ENCODE results near the gene INSL3.

The INSL3 gene

GRCh38 chr19:17840019-17840418 lies 18.7 kb upstream of the INSL3 start:
- DNase-seq (ENCODE audit: low spot score in 2 of 2) (no peak), ATAC-seq (ENCODE audit: low read depth) (no peak)
- peaks cover 41% of the 10 kb centered on the region for H3K36me3 Mint-ChIP-seq
- peaks cover 12% of the 10 kb centered on the region for H3K4me1 Mint-ChIP-seq
- no peak overlapping the region for H3K27ac Mint-ChIP-seq
- H3K4me3 Mint-ChIP-seq, result no peak overlapping the region
- H3K9me3 Mint-ChIP-seq, result no peaks in the 10 kb centered on the region
- H3K27me3 Mint-ChIP-seq, result no peaks in the 10 kb centered on the region

GRCh38 chr19:17837972-17838371 lies 16.7 kb upstream of the INSL3 start:
- ATAC-seq (ENCODE audit: low read depth) (no peak), DNase-seq (ENCODE audit: low spot score in 2 of 2) (no peak)
- Mint-ChIP-seq H3K4me1 (peaks cover 4% of the 10 kb centered on the region), H3K27ac (peak overlapping the region; percentile 20), H3K36me3 (peaks cover 39% of the 10 kb centered on the region), H3K4me3 (no peak overlapping the region), H3K27me3 (no peaks in the 10 kb centered on the region), H3K9me3 (no peaks in the 10 kb centered on the region)

DNA sequence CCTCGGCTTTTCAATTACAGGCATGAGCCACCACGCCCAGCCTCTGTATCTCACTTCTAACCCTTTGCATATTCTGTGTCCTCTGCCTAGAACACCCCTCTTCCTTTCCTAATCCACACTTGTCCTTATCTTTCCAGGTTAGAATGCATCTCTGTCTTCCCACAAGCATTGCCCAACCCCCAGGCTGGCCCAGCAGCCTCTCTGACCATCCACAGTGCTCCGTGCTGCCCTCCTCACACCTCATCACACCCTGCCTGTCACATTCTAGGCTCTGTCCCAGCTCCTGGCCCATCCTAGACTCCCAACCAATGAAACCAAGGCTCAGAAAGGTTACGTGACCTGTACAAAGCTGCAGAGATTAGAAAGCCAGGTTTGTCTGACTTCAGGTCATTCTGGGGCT lies 15.2 kb upstream of the INSL3 start:
- H3K27me3 Mint-ChIP-seq, result no peaks in the 10 kb centered on the region
- peaks cover 35% of the 10 kb centered on the region for H3K36me3 Mint-ChIP-seq
- H3K4me1 Mint-ChIP-seq, result peaks cover 4% of the 10 kb centered on the region
- H3K9me3 Mint-ChIP-seq, result no peaks in the 10 kb centered on the region
- H3K4me3 Mint-ChIP-seq, result no peak overlapping the region
- H3K27ac Mint-ChIP-seq, result peak overlapping the region; percentile 86
- DNase-seq (ENCODE audit: low spot score in 2 of 2), result no peak
- no peak for ATAC-seq (ENCODE audit: low read depth)

GRCh38 chr19:17835182-17836006 lies 14.1 kb upstream of the INSL3 start:
- no peaks in the 10 kb centered on the region for H3K27me3 Mint-ChIP-seq
- H3K36me3 Mint-ChIP-seq, result peaks cover 34% of the 10 kb centered on the region
- H3K4me3 Mint-ChIP-seq, result no peak overlapping the region
- ATAC-seq (ENCODE audit: low read depth), result no peak
- H3K9me3 Mint-ChIP-seq, result peaks cover 2% of the 10 kb centered on the region
- DNase-seq (ENCODE audit: low spot score in 2 of 2), result no peak
- H3K27ac Mint-ChIP-seq, result peak overlapping the region; percentile 11
- H3K4me1 Mint-ChIP-seq, result peaks cover 6% of the 10 kb centered on the region

GRCh38 chr19:17834350-17835181 lies 13.2 kb upstream of the INSL3 start:
- no peak for ATAC-seq (ENCODE audit: low read depth)
- peaks cover 8% of the 10 kb centered on the region for H3K4me1 Mint-ChIP-seq
- no peak overlapping the region for H3K4me3 Mint-ChIP-seq
- DNase-seq (ENCODE audit: low spot score in 2 of 2), result no peak
- H3K27me3 Mint-ChIP-seq, result no peaks in the 10 kb centered on the region
- peaks cover 4% of the 10 kb centered on the region for H3K9me3 Mint-ChIP-seq
- no peak overlapping the region for H3K27ac Mint-ChIP-seq
- H3K36me3 Mint-ChIP-seq, result peaks cover 33% of the 10 kb centered on the region

GRCh38 chr19:17832443-17833208 lies 11.3 kb upstream of the INSL3 start:
- H3K9me3 Mint-ChIP-seq, result peaks cover 4% of the 10 kb centered on the region
- no peak overlapping the region for H3K4me3 Mint-ChIP-seq
- no peak overlapping the region for H3K27ac Mint-ChIP-seq
- peaks cover 8% of the 10 kb centered on the region for H3K4me1 Mint-ChIP-seq
- no peak for ATAC-seq (ENCODE audit: low read depth)
- DNase-seq (ENCODE audit: low spot score in 2 of 2), result no peak
- no peaks in the 10 kb centered on the region for H3K27me3 Mint-ChIP-seq
- peaks cover 34% of the 10 kb centered on the region for H3K36me3 Mint-ChIP-seq

GRCh38 chr19:17831419-17831888 lies 10.1 kb upstream of the INSL3 start:
- H3K4me3 Mint-ChIP-seq, result no peak overlapping the region

GRCh38 chr19:17830567-17831418 lies 9.5 kb upstream of the INSL3 start:
- Mint-ChIP-seq H3K36me3 (peaks cover 31% of the 10 kb centered on the region), H3K4me3 (no peak overlapping the region), H3K4me1 (peaks cover 8% of the 10 kb centered on the region), H3K27me3 (no peaks in the 10 kb centered on the region), H3K9me3 (peaks cover 4% of the 10 kb centered on the region), H3K27ac (peak overlapping the region; percentile 43)
- DNase-seq (ENCODE audit: low spot score in 2 of 2) (no peak), ATAC-seq (ENCODE audit: low read depth) (peak; percentile 70)

More at GRCh38 chr19:17831419-17831888, 10.1 kb upstream of the INSL3 start:
- peaks cover 8% of the 10 kb centered on the region for H3K4me1 Mint-ChIP-seq
- DNase-seq (ENCODE audit: low spot score in 2 of 2) (no peak), ATAC-seq (ENCODE audit: low read depth) (no peak)
- no peak overlapping the region for H3K27ac Mint-ChIP-seq
- peaks cover 33% of the 10 kb centered on the region for H3K36me3 Mint-ChIP-seq
- no peaks in the 10 kb centered on the region for H3K27me3 Mint-ChIP-seq
- peaks cover 4% of the 10 kb centered on the region for H3K9me3 Mint-ChIP-seq

GRCh38 chr19:17829855-17830566 lies 8.7 kb upstream of the INSL3 start:
- Mint-ChIP-seq H3K9me3 (peaks cover 4% of the 10 kb centered on the region), H3K4me3 (no peak overlapping the region), H3K4me1 (peaks cover 4% of the 10 kb centered on the region), H3K36me3 (peaks cover 27% of the 10 kb centered on the region), H3K27me3 (no peaks in the 10 kb centered on the region), H3K27ac (peak overlapping the region; percentile 43)
- no peak for DNase-seq (ENCODE audit: low spot score in 2 of 2)
- no peak for ATAC-seq (ENCODE audit: low read depth)

DNA sequence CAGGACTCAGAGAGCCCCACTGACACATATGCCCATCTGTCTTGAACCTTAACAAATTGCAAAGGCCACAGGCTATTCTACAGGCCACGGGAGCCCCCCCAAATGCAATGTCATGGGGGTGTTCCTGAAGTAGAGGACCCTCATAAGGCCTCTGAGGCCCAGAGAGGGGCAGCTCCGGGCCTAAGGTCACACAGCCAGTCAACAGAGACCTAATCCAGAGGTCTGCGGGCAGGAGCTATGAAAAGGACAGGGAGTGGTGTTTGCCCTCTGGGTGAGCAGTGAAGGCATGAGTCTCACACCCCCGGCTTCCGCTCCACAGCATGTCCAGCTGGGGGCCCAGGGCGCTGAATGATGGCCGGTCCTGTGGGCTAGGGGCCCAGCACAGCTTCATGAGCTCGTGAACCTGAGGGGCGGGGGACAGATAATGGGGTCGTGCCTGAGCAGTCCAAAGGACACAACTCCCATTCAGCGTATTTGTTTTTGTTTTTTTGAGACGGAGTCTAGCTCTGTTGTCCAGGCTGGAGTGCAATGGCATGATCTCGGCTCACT lies 5.3 kb upstream of the INSL3 start:
- no peak overlapping the region for H3K4me3 Mint-ChIP-seq
- H3K36me3 Mint-ChIP-seq, result peaks cover 26% of the 10 kb centered on the region
- H3K27me3 Mint-ChIP-seq, result no peaks in the 10 kb centered on the region
- no peak for DNase-seq (ENCODE audit: low spot score in 2 of 2)
- no peak for ATAC-seq (ENCODE audit: low read depth)
- H3K9me3 Mint-ChIP-seq, result peaks cover 4% of the 10 kb centered on the region
- no peak overlapping the region for H3K27ac Mint-ChIP-seq
- peaks cover 4% of the 10 kb centered on the region for H3K4me1 Mint-ChIP-seq

DNA sequence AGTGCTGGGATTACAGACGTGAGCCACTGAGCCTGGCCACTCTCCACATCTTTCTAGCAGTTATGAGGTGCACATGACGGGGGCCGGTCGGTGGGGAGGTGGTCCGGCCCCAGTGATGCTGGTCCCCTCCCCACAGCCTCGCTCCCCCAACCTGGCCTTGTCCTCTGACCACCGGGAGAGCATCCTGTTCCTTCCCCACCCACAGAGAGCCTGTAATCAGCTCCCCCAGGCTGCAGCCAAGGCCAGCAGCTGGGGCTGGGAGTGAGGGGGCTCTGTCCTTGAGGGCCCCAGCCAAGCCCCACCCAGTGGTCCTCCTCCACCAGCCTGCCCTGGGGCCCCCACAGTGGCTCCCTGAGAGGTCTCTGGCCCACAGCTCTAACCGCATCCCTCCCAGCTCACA lies 3.0 kb upstream of the INSL3 start:
- no peak for ATAC-seq (ENCODE audit: low read depth)
- no peak overlapping the region for H3K27ac Mint-ChIP-seq
- no peaks in the 10 kb centered on the region for H3K27me3 Mint-ChIP-seq
- no peak overlapping the region for H3K4me3 Mint-ChIP-seq
- no peaks in the 10 kb centered on the region for H3K9me3 Mint-ChIP-seq
- H3K4me1 Mint-ChIP-seq, result no peaks in the 10 kb centered on the region
- no peak for DNase-seq (ENCODE audit: low spot score in 2 of 2)
- peaks cover 18% of the 10 kb centered on the region for H3K36me3 Mint-ChIP-seq

DNA sequence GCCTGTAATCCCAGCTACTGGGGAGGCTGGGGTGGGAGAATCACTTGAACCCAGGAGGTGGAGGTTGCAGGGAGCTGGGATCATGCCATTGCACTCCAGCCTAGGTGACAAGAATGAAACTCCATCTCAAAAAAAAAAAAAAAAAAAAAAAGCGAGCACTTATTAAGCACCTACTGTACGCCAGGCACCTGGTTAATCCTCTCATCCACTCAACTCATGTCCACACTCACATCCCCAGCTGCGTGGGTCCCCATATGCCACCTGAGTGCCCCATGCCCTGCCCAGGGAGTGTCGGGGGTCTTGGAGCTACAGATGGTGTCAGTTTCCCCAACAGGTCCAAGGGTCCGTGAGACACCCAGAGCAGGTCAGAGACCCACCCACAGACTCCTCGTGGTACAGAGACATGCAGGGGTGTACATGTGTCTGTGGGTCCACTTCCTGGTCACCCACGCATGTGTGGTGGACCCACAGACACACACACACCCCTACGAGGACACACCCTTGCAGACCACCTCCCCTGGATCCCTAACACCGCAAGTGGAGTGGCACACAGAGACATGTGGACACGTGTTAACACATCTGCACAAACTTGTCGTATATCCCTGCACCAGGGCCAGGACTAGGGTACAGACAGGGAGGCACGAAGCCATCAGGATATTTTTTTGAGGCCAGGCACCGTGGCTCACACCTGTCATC lies 3.5 kb downstream of the INSL3 start:
- H3K4me3 Mint-ChIP-seq, result no peak overlapping the region
- H3K27ac Mint-ChIP-seq, result no peak overlapping the region
- no peak for DNase-seq (ENCODE audit: low spot score in 2 of 2)
- no peaks in the 10 kb centered on the region for H3K4me1 Mint-ChIP-seq
- no peaks in the 10 kb centered on the region for H3K36me3 Mint-ChIP-seq
- ATAC-seq (ENCODE audit: low read depth), result no peak
- H3K27me3 Mint-ChIP-seq, result peaks cover 1% of the 10 kb centered on the region
- H3K9me3 Mint-ChIP-seq, result no peaks in the 10 kb centered on the region
